Measurements from ENCODE around the gene TMEM198.

DNA sequence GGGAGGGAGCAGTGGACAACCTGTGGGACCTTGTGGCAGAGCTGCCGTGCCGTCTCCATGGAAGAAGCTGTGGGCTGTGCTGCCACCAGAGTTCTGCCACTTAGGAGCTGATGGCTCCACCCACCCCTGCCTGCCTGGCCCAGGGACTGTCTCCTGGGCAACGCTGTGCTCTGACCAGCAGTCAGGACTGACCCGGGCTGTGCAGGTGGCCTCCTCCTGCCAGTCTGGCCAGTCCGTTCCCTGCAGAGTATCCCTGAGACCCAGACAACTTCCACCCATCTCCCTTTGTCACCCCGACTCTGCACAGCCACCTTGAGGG lies 16.8 kb upstream of the TMEM198 start:
- no peak for TF ChIP-seq FOS (IDR thresholded peaks at IDR 0.05; ENCODE audit: borderline replicate concordance, insufficient read depth, low read length)
- TF ChIP-seq, protein P1, sequence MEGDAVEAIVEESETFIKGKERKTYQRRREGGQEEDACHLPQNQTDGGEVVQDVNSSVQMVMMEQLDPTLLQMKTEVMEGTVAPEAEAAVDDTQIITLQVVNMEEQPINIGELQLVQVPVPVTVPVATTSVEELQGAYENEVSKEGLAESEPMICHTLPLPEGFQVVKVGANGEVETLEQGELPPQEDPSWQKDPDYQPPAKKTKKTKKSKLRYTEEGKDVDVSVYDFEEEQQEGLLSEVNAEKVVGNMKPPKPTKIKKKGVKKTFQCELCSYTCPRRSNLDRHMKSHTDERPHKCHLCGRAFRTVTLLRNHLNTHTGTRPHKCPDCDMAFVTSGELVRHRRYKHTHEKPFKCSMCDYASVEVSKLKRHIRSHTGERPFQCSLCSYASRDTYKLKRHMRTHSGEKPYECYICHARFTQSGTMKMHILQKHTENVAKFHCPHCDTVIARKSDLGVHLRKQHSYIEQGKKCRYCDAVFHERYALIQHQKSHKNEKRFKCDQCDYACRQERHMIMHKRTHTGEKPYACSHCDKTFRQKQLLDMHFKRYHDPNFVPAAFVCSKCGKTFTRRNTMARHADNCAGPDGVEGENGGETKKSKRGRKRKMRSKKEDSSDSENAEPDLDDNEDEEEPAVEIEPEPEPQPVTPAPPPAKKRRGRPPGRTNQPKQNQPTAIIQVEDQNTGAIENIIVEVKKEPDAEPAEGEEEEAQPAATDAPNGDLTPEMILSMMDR (IDR thresholded peaks at IDR 0.05; ENCODE audit: extremely low read depth in 1 of 2, insufficient read depth in 1 of 2, low read depth in 1 of 2, low read length in 2 of 2): no peak
- TF ChIP-seq POLR2A (IDR thresholded peaks at IDR 0.05; ENCODE audit: low read depth, low read length): no peak
- no peak for TF ChIP-seq EZH2 (IDR thresholded peaks at IDR 0.05; ENCODE audit: borderline replicate concordance, low read depth, low read length, severe bottlenecking)
- TF ChIP-seq POLR2AphosphoS5 (IDR thresholded peaks at IDR 0.05; ENCODE audit: insufficient read depth, low read depth, low read length): no peak
- TF ChIP-seq MYC (IDR thresholded peaks at IDR 0.05; ENCODE audit: low read depth, low read length): no peak
- TF ChIP-seq, protein P2, sequence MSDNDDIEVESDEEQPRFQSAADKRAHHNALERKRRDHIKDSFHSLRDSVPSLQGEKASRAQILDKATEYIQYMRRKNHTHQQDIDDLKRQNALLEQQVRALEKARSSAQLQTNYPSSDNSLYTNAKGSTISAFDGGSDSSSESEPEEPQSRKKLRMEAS (IDR thresholded peaks at IDR 0.05; ENCODE audit: insufficient read depth, insufficient read length): no peak
- TF ChIP-seq JUN (IDR thresholded peaks at IDR 0.05; ENCODE audit: borderline replicate concordance, insufficient read depth, insufficient read length, low read depth): no peak
- TF ChIP-seq GATA2 (IDR thresholded peaks at IDR 0.05; ENCODE audit: insufficient read depth, insufficient read length, low read depth, low read length): no peak
